A549 (cell line): ENCODE measurements around the gene PPP2R5E. TPM values are rescaled to one million over a fixed set of nuclear protein-coding genes. Genes with fewer than 3 reads are reported as not detected.

Experiments
- ATAC-seq, 2 experiments: fragments of 200-7000 bp in 1 of 2; fragments of >200 bp in 1 of 2; cut with Nextera tagmentation in 1 of 2; cut with Tn5 transposase in 1 of 2; 3 replicates each; pipeline versions ENCODE4 v1.8.0 to v1.9.1; 2018 to 2020; ENCODE audit warnings: mild to moderate bottlenecking in 1 of 2, moderate library complexity in 1 of 2
- CTCF ChIA-PET: fragments of 300-600 bp; sonication (Branson Sonifier 250); formaldehyde crosslinking; extraction: SDS; loops from one replicate; lab custom pipeline; 2021; ENCODE audit warnings: antibody characterized with exemption, inconsistent platforms; lab: Yijun Ruan, JAX
- POLR2A ChIA-PET: fragments of 350-600 bp; formaldehyde crosslinking; extraction: SDS; loops from one replicate; lab custom pipeline; 2021; ENCODE audit warnings: antibody characterized with exemption, inconsistent platforms; lab: Yijun Ruan, JAX
- DNase-seq, 2 experiments: peaks; one replicate each; pipeline versions ENCODE4 v3.0.0 to v3.0.0-alpha.2; 2011 to 2016; ENCODE audit warnings: low read depth in 1 of 2, low spot score in 1 of 2
- FAIRE-seq: peaks from 2 replicates; lab custom pipeline; 2011; peaks lifted over from hg19 to GRCh38; lab: Jason Lieb, UNC
- H3K27ac ChIP-seq, 2 experiments: fragments of >200 bp; sonication (Bioruptor Twin); formaldehyde crosslinking; 3 replicates each; pipeline ENCODE4 v1.5.1; 2016 to 2017
- H3K4me1 ChIP-seq: fragments of >200 bp; sonication (Bioruptor Twin); formaldehyde crosslinking; 3 replicates; pipeline ENCODE4 v1.6.1; 2016
- H3K4me2 ChIP-seq: fragments of >200 bp; sonication (Bioruptor Twin); formaldehyde crosslinking; 3 replicates; pipeline ENCODE4 v1.6.1; 2016
- H3K4me3 ChIP-seq: fragments of >200 bp; sonication (Bioruptor Twin); formaldehyde crosslinking; 3 replicates; pipeline ENCODE4 v1.5.1; 2016
- H3K9me3 ChIP-seq: fragments of >200 bp; sonication (Bioruptor Twin); formaldehyde crosslinking; 3 replicates; pipeline ENCODE4 v1.6.1; 2016
- BHLHE40 ChIP-seq: IDR thresholded peaks from 2 replicates; pipeline ENCODE4 v1.6.1; 2012; ENCODE audit warnings: low read depth, low read length, inconsistent platforms
- CHD2 ChIP-seq: fragments of 150-350 bp; IDR thresholded peaks from 2 replicates; pipeline ENCODE4 v1.6.1; 2014; ENCODE audit warnings: low read length; ENCODE audit not compliant: partially characterized antibody
- CHD4 ChIP-seq: fragments of 200-600 bp; sonication (generic); IDR thresholded peaks from 2 replicates; pipeline ENCODE4 v1.6.1; 2016; ENCODE audit warnings: antibody characterized with exemption, mild to moderate bottlenecking, borderline replicate concordance
- EP300 ChIP-seq, 2 experiments: fragments of >200 bp; sonication (Bioruptor Twin); formaldehyde crosslinking; IDR thresholded peaks; 2 replicates in 1 of 2; 3 replicates in 1 of 2; pipeline ENCODE4 v1.6.1; 2016 to 2017
- ESRRA ChIP-seq: fragments of 150-350 bp; IDR thresholded peaks from 2 replicates; pipeline ENCODE4 v1.6.1; 2014; ENCODE audit warnings: mild to moderate bottlenecking, low read length, borderline replicate concordance
- FOXS1 ChIP-seq: fragments of 250-450 bp; sonication (Bioruptor Pico); IDR thresholded peaks from 2 replicates; pipeline ENCODE4 v1.5.0; 2020; ENCODE audit warnings: mild to moderate bottlenecking, moderate library complexity
- HDAC2 ChIP-seq: fragments of 200-600 bp; sonication (generic); IDR thresholded peaks from 2 replicates; pipeline ENCODE4 v1.6.1; 2016
- HES2 ChIP-seq: fragments of >200 bp; sonication (Bioruptor Twin); formaldehyde crosslinking; IDR thresholded peaks from 2 replicates; pipeline ENCODE4 v1.6.1; 2016
- HMGXB4 ChIP-seq: fragments of 250-450 bp; sonication (Bioruptor Pico); IDR thresholded peaks from 2 replicates; pipeline ENCODE4 v1.5.0; 2021; ENCODE audit warnings: mild to moderate bottlenecking, moderate library complexity, borderline replicate concordance
- KDM1A ChIP-seq: fragments of 200-600 bp; sonication (generic); IDR thresholded peaks from 2 replicates; pipeline ENCODE4 v1.6.1; 2016; ENCODE audit warnings: low read depth, mild to moderate bottlenecking
- MAFK ChIP-seq: fragments of 450-650 bp; IDR thresholded peaks from 2 replicates; pipeline ENCODE4 v1.6.1; 2014; ENCODE audit not compliant: partially characterized antibody
- MAX ChIP-seq: IDR thresholded peaks from 2 replicates; pipeline ENCODE4 v1.6.1; 2012
- MAZ ChIP-seq: fragments of 150-350 bp; IDR thresholded peaks from 2 replicates; pipeline ENCODE4 v1.6.1; 2014; ENCODE audit warnings: antibody characterized with exemption, low read depth, low read length, borderline replicate concordance
- MYC ChIP-seq: IDR thresholded peaks from 2 replicates; pipeline ENCODE4 v1.6.1; 2012; ENCODE audit warnings: mild to moderate bottlenecking, inconsistent platforms, low read length, improper control_type of control experiment, borderline replicate concordance
- NPAS2 ChIP-seq: fragments of 250-450 bp; sonication (Bioruptor Pico); IDR thresholded peaks from 2 replicates; pipeline ENCODE4 v1.8.0; 2022; ENCODE audit warnings: mild to moderate bottlenecking, moderate library complexity, borderline replicate concordance
- NR3C1 ChIP-seq: fragments of >200 bp; sonication (Bioruptor Twin); formaldehyde crosslinking; IDR thresholded peaks from 3 replicates; pipeline ENCODE4 v1.6.1; 2017
- PBX3 ChIP-seq: IDR thresholded peaks from 2 replicates; pipeline ENCODE4 v1.6.1; 2012
- RAD21 ChIP-seq, 2 experiments: fragments of >200 bp in 1 of 2; sonication (Bioruptor Twin) in 1 of 2; formaldehyde crosslinking in 1 of 2; IDR thresholded peaks in 1 of 2; conservative IDR thresholded peaks in 1 of 2; 2 replicates in 1 of 2; 3 replicates in 1 of 2; pipeline ENCODE4 v1.6.1; 2012 to 2018; ENCODE audit warnings: inconsistent platforms in 1 of 2
- RCOR1 ChIP-seq: fragments of 150-350 bp; IDR thresholded peaks from 2 replicates; pipeline ENCODE4 v1.6.1; 2014; ENCODE audit warnings: antibody characterized with exemption, low read length, low read depth
- TFCP2L1 ChIP-seq: fragments of 250-450 bp; sonication (Bioruptor Pico); IDR thresholded peaks from 2 replicates; pipeline ENCODE4 v1.5.0; 2021; ENCODE audit warnings: mild to moderate bottlenecking
- TP53 ChIP-seq: fragments of 250-450 bp; sonication (Bioruptor Pico); IDR thresholded peaks from 2 replicates; pipeline ENCODE4 v1.5.0; 2021; ENCODE audit warnings: mild to moderate bottlenecking, moderate library complexity
- ZSCAN20 ChIP-seq: fragments of 250-450 bp; sonication (Bioruptor Pico); IDR thresholded peaks from 2 replicates; pipeline ENCODE4 v1.8.0; 2022; ENCODE audit warnings: mild to moderate bottlenecking, moderate library complexity
- WGBS: methylation state at CpG from one replicate; pipeline ENCODE4 v1.1.6; 2017; ENCODE audit errors: missing lambda C conversion rate; 5-methylcytosine and 5-hydroxymethylcytosine counted together
- polyA plus RNA-seq, 4 experiments: library from polyadenylated mRNA; depleted of rRNA in 3 of 4; stranded (reverse); fragments of >200 nt; fragmentation: RNase III in 1 of 4; extraction: RNeasy Plus Mini Kit Qiagen cat#74134 plus additional on column Dnase treatment in 1 of 4; gene quantifications; 2 replicates in 3 of 4; 3 replicates in 1 of 4; pipeline ENCODE4 v1.2.3, GENCODE V29; 2011 to 2017

PPP2R5E gene
- polyA plus RNA-seq, 2 of the 4 experiments (the other 2 are of a cell fraction), result 21.4 to 23.2 TPM

GRCh38 chr14:63343878-63344277 lies 199.3 kb downstream of the PPP2R5E start:
- WGBS, result 67% methylated on average over 1 of the region's 1 CpG
- Histone ChIP-seq H3K27ac (no peak overlapping the region), H3K4me3 (no peak overlapping the region), H3K4me1 (peaks cover 7% of the 10 kb centered on the region; the same call in 1 of the 3 replicates), H3K9me3 (no peaks in the 10 kb centered on the region), H3K4me2 (no peak overlapping the region)
- FAIRE-seq (no peak), ATAC-seq (no peak), DNase-seq (no peak)
- ChIA-PET POLR2A (no interaction called here), CTCF (no interaction called here)
- TF ChIP-seq HDAC2 (no peak), MAX (no peak), RCOR1 (no peak), TFCP2L1 (CRISPR knock-in tag) (no peak), FOXS1 (no peak), TP53 (no peak)

GRCh38 chr14:63342371-63342770 lies 200.8 kb downstream of the PPP2R5E start:
- ATAC-seq, result peak; percentile 30 to 49; a peak in 2 of 6 replicates
- TF ChIP-seq CHD2, result no peak
- TF ChIP-seq, all 56 proteins: peak for 0
- H3K4me2 ChIP-seq, result peak overlapping the region; percentile 32
- ChIA-PET CTCF (interaction anchor here (0.6 kb wide), 1 partner anchor 69 kb away, joined by 3 read pairs; no protein-coding TSS in a partner anchor), POLR2A (no interaction called here)
- 31% methylated on average over 7 of the region's 7 CpGs for WGBS
- no peak overlapping the region for H3K4me3 ChIP-seq
- no peak overlapping the region for H3K27ac ChIP-seq
- FAIRE-seq (no peak), DNase-seq (peak in 1 of 2 experiments; percentile 23)
- no peaks in the 10 kb centered on the region for H3K9me3 ChIP-seq
- H3K4me1 ChIP-seq, result peaks cover 7% of the 10 kb centered on the region; the same call in 1 of the 3 replicates

GRCh38 chr14:63328787-63329737 lies 214.1 kb downstream of the PPP2R5E start:
- DNase-seq (no peak), FAIRE-seq (no peak), ATAC-seq (no peak)
- H3K4me3 ChIP-seq, result no peak overlapping the region
- CTCF ChIA-PET, result no interaction called here
- POLR2A ChIA-PET, result no interaction called here
- TF ChIP-seq ZSCAN20 (no peak), PBX3 (no peak), NR3C1 (no peak), MAFK (no peak), HES2 (no peak), CHD4 (no peak), MYC (no peak), BHLHE40 (no peak), KDM1A (no peak), ESRRA (no peak), RAD21 (conservative IDR thresholded peaks at IDR 0.05 in 1 of 2, IDR thresholded peaks at IDR 0.05 in 1 of 2) (no peak), CHD2 (no peak), HMGXB4 (CRISPR knock-in tag) (no peak), EP300 (IDR thresholded peaks at IDR 0.05) (no peak), MAZ (no peak), NPAS2 (CRISPR knock-in tag) (no peak)
- 50% methylated on average over 6 of the region's 6 CpGs for WGBS
- no peak overlapping the region for H3K4me2 ChIP-seq
- H3K9me3 ChIP-seq, result no peaks in the 10 kb centered on the region
- no peaks in the 10 kb centered on the region for H3K4me1 ChIP-seq
- H3K27ac ChIP-seq, result no peak overlapping the region
